ENCODE measurements around the gene LAMTOR3.
"Not testable (repeated sequence)": the region's sequence is repeated elsewhere in the genome, so short reads cannot be mapped to it uniquely, and the experiment has no call there.

LAMTOR3 gene

DNA sequence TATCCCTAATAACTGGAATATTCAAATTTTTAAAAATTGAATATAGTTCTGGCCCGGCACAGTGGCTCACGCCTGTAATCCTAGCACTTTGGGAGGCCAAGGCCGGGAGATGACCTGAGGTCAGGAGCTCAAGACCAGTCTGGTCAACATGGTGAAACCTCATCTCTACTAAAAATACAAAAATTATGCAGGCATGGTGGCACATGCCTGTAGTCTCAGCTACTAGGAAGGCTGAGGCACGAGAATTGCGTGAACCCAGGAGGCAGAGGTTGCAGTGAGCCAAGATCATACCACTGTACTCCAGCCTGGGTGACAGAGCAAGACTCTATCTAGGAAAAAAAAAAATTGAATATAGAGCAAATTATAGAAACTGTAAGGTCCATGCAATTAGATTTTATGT is 64.2 kb downstream of the LAMTOR3 start:
- DNase-seq (ENCODE audit: low read depth), result not testable (repeated sequence)

DNA sequence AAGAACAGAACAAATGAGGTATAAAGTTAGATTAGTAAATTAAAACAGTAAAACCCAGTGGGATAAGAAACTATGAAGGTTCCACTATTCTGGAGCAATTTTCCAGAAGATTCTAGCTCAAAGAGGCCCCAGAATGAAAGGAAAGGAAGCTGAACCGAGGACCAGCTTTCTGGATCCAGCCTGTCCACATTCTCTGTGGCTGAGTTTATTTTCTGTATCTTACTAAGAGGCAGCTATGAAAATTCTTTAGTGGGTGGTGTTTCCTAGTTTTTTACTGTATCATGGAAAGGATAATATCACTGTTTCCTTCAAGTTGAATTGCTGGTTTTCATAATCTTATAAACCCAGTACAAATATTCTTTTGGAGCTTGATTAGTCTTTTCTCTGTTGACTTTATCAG is 65.8 kb downstream of the LAMTOR3 start:
- no peak for DNase-seq (ENCODE audit: low read depth)

All from stimulated activated CD8-positive, alpha-beta memory T cell treated with anti-CD3 and anti-CD28 coated beads, Interleukin-12 subunit alpha, Interleukin-12 subunit beta, amount 100 ng/mL, for 1 hour (primary cell).